HepG2 (cell line): ENCODE measurements around the gene SYNE1. TPM values are rescaled to one million over a fixed set of nuclear protein-coding genes. Genes with fewer than 3 reads are reported as not detected.
"Not testable (repeated sequence)": the region's sequence is repeated elsewhere in the genome, so short reads cannot be mapped to it uniquely, and the experiment has no call there.

Experiments used
- ATAC-seq: fragments of 200-7000 bp; cut with Tn5 transposase; 3 replicates; pipeline ENCODE4 v1.9.1; 2020; ENCODE audit warnings: mild to moderate bottlenecking, moderate library complexity
- BruUV-seq: library from RNA; stranded (reverse); fragments of 400-500 nt; replicated peaks from 2 replicates; lab custom pipeline; 2021; lab: Mats Ljungman, UMichigan
- CTCF ChIA-PET: fragments of 300-600 bp; formaldehyde crosslinking; extraction: SDS; loops from one replicate; lab custom pipeline; 2021; ENCODE audit warnings: low total read pairs, inconsistent platforms, low intra/inter-chr PET ratio; lab: Yijun Ruan, JAX
- POLR2A ChIA-PET: fragments of 350-600 bp; sonication (Branson Sonifier 250); formaldehyde crosslinking; loops from one replicate; lab custom pipeline; 2020; ENCODE audit warnings: antibody characterized with exemption, inconsistent platforms; lab: Yijun Ruan, JAX
- DNase-seq: peaks from one replicate; pipeline ENCODE4 v3.0.0-alpha.2; 2015; ENCODE audit warnings: low spot score
- FAIRE-seq: peaks from 3 replicates; lab custom pipeline; 2011; peaks lifted over from hg19 to GRCh38; lab: Jason Lieb, UNC
- H2AFZ ChIP-seq: one replicate; pipeline ENCODE4 v1.6.1; 2011; ENCODE audit warnings: low read length, inconsistent platforms
- H3K27ac ChIP-seq: fragments of 300-600 bp; 3 replicates; pipeline ENCODE4 v1.8.0; 2011; ENCODE audit warnings: mixed run types, mild to moderate bottlenecking, mixed read lengths, low read length, inconsistent platforms; ENCODE audit not compliant: insufficient read depth; ENCODE audit errors: extremely low read length
- H3K27me3 ChIP-seq, 2 experiments: fragments of 200-600 bp in 1 of 2; 2 replicates in 1 of 2; 3 replicates in 1 of 2; pipeline versions ENCODE4 v1.6.0 to v1.8.0; 2011; ENCODE audit warnings: low read length in 2 of 2, mild to moderate bottlenecking in 2 of 2, moderate library complexity in 2 of 2, inconsistent platforms in 1 of 2; ENCODE audit not compliant: insufficient read depth in 2 of 2, control insufficient read depth in 1 of 2
- H3K36me3 ChIP-seq, 2 experiments: fragments of 200-600 bp in 1 of 2; replicated peaks in 1 of 2; 2 replicates in 1 of 2; 3 replicates in 1 of 2; pipeline versions ENCODE4 v1.5.1 to v1.8.0; 2011; ENCODE audit warnings: low read length in 2 of 2, inconsistent platforms in 1 of 2; ENCODE audit not compliant: insufficient read depth in 2 of 2, control insufficient read depth in 1 of 2
- H3K4me1 ChIP-seq: 2 replicates; pipeline ENCODE4 v1.5.1; 2012; ENCODE audit warnings: low read length, inconsistent platforms; ENCODE audit not compliant: insufficient read depth
- H3K4me2 ChIP-seq: 2 replicates; pipeline ENCODE4 v1.6.0; 2011; ENCODE audit warnings: low read depth, low read length, inconsistent platforms
- H3K4me3 ChIP-seq, 3 experiments: fragments of 200-600 bp in 1 of 3; sonication (generic), shearing (Covaris generic) in 1 of 3; replicated peaks in 1 of 3; 2 replicates each; pipeline ENCODE4 v1.5.1; 2011 to 2016; ENCODE audit warnings: low read length in 3 of 3, inconsistent platforms in 2 of 3, low read depth in 2 of 3, mild to moderate bottlenecking in 2 of 3, control low read depth in 1 of 3, mixed read lengths in 1 of 3; ENCODE audit not compliant: insufficient read depth in 1 of 3
- H3K79me2 ChIP-seq: one replicate; pipeline ENCODE4 v1.6.1; 2011; ENCODE audit warnings: low read length, inconsistent platforms; ENCODE audit not compliant: insufficient read depth
- H3K9ac ChIP-seq: 2 replicates; pipeline ENCODE4 v1.6.0; 2011; ENCODE audit warnings: mild to moderate bottlenecking, low read depth, low read length, inconsistent platforms; ENCODE audit not compliant: insufficient read depth
- H3K9me3 ChIP-seq: 2 replicates; pipeline ENCODE4 v1.5.1; 2012; ENCODE audit warnings: mild to moderate bottlenecking, low read length
- H4K20me1 ChIP-seq: 2 replicates; pipeline ENCODE4 v1.6.0; 2011; ENCODE audit warnings: inconsistent platforms, mild to moderate bottlenecking, low read length, moderate library complexity; ENCODE audit not compliant: insufficient read depth
- BHLHE40 ChIP-seq: IDR thresholded peaks from 2 replicates; pipeline ENCODE4 v1.6.1; 2011; ENCODE audit warnings: low read length, improper control_type of control experiment
- ERF ChIP-seq: IDR thresholded peaks from 2 replicates; pipeline ENCODE4 v1.6.1; 2018; ENCODE audit warnings: missing biosample characterization, missing genetic modification reagents
- FIP1L1 ChIP-seq: fragments of 200-400 bp; formaldehyde crosslinking; IDR thresholded peaks from 2 replicates; pipeline ENCODE4 v1.6.1; 2018; ENCODE audit warnings: low read depth, mild to moderate bottlenecking, low read length, moderate library complexity, borderline replicate concordance; ENCODE audit not compliant: insufficient read depth
- MYC ChIP-seq: sonication (generic); formaldehyde crosslinking; IDR thresholded peaks from 2 replicates; pipeline ENCODE4 v1.9.0; 2021; ENCODE audit warnings: missing genetic modification reagents, borderline replicate concordance
- NFE2L2 ChIP-seq: fragments of 150-350 bp; IDR thresholded peaks from 2 replicates; pipeline ENCODE4 v1.6.1; 2014; ENCODE audit warnings: low read length
- NR0B2 ChIP-seq: sonication (generic); formaldehyde crosslinking; IDR thresholded peaks from 2 replicates; pipeline ENCODE4 v1.4.0; 2020; ENCODE audit warnings: mild to moderate bottlenecking, missing genetic modification reagents
- PHF21A ChIP-seq: sonication (generic); formaldehyde crosslinking; IDR thresholded peaks from 2 replicates; pipeline ENCODE4 v1.5.0; 2020; ENCODE audit warnings: mild to moderate bottlenecking, missing genetic modification reagents
- SALL1 ChIP-seq: sonication (generic); formaldehyde crosslinking; IDR thresholded peaks from 2 replicates; pipeline ENCODE4 v1.8.0; 2022; ENCODE audit warnings: mild to moderate bottlenecking, missing genetic modification reagents
- TARDBP ChIP-seq: sonication (generic); formaldehyde crosslinking; IDR thresholded peaks from 2 replicates; pipeline ENCODE4 v1.8.0; 2022; ENCODE audit warnings: mild to moderate bottlenecking, missing genetic modification reagents
- TSC22D2 ChIP-seq: sonication (generic); formaldehyde crosslinking; IDR thresholded peaks from 2 replicates; pipeline ENCODE4 v1.5.1; 2020; ENCODE audit warnings: missing genetic modification reagents, mild to moderate bottlenecking, borderline replicate concordance
- ZNF839 ChIP-seq: sonication (generic); formaldehyde crosslinking; IDR thresholded peaks from 2 replicates; pipeline ENCODE4 v1.4.0; 2020; ENCODE audit warnings: missing genetic modification reagents, mild to moderate bottlenecking, borderline replicate concordance
- WGBS: methylation state at CpG from one replicate; pipeline ENCODE4 v1.1.6; 2017; ENCODE audit warnings: low lambda C conversion rate; 5-methylcytosine and 5-hydroxymethylcytosine counted together
- in situ Hi-C: cut with HindIII; loops from 2 replicates; pipeline ENCODE4 v1.10.0; 2017; ENCODE audit warnings: low pct_unique_long_range_greater_than_20kb; ENCODE audit not compliant: extremely low pct_ligation_motif_present
- intact Hi-C: fragments of 100-400 bp; cut with micrococcal nuclease; formaldehyde crosslinking; loops from one replicate; pipeline ENCODE4 v1.10.0; 2022; ENCODE audit not compliant: unreplicated experiment
- polyA plus RNA-seq, 8 experiments: library from polyadenylated mRNA; depleted of rRNA in 3 of 8; stranded (reverse) in 7 of 8; unstranded in 1 of 8; fragments of >200 nt; fragmentation: Illumina TruSeq in 4 of 8; extraction: Trizol in 4 of 8; gene quantifications; 2 replicates each; pipeline versions ENCODE4 v1.2.1 to v1.2.3, GENCODE V29; 2011 to 2016; ENCODE audit warnings: low read depth in 4 of 8, missing spikeins in 1 of 8, mixed read lengths in 1 of 8; ENCODE audit not compliant: insufficient read depth in 1 of 8
- total RNA-seq, 5 experiments: library from RNA; depleted of rRNA; stranded (reverse); fragments of >200 nt; fragmentation: Illumina TruSeq; extraction: Trizol; gene quantifications; 2 replicates each; pipeline ENCODE4 v1.2.3, GENCODE V29; 2016; ENCODE audit warnings: low read depth in 1 of 5
- TF ChIP-seq, protein P1 (sequence below): sonication (generic); formaldehyde crosslinking; IDR thresholded peaks from 2 replicates; pipeline ENCODE4 v1.5.0; 2020; ENCODE audit warnings: missing genetic modification reagents
- TF ChIP-seq, protein P2 (sequence below): sonication (generic); formaldehyde crosslinking; IDR thresholded peaks from 2 replicates; pipeline ENCODE4 v1.4.0; 2020; ENCODE audit warnings: missing genetic modification reagents, mild to moderate bottlenecking, borderline replicate concordance

Gene SYNE1
- total and polyA plus RNA-seq, 2 of the 13 experiments (the other 11 are each of a cell fraction or from before 2014, with no cell fraction given), result 5.5 to 15.9 TPM

DNA sequence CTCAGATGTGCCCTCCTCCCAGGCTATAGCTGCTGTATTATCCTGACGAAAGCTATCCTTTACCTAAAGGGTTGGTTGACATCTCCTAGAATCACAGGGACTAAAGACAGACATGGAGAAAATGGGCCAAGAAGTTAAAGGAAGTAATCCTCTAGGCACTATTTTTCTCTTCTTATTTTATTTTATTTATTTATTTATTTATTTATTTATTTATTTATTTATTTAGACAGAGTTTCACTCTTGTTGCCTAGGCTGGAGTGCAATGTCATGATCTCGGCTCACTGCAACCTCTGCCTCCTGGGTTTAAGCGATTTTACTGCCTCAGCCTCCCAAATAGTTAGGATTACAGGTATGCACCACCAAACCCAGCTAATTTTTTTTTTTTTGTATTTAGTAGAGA, 309.0 kb downstream of the SYNE1 start:
- H3K27ac ChIP-seq, in situ Hi-C loops, BruUV-seq, FAIRE-seq, H3K27me3 ChIP-seq, H3K4me2 ChIP-seq, H2AFZ ChIP-seq, H3K4me1 ChIP-seq, H3K9ac ChIP-seq, H3K79me2 ChIP-seq, DNase-seq, ATAC-seq, H3K36me3 ChIP-seq, POLR2A ChIA-PET, CTCF ChIA-PET, intact Hi-C loops, H4K20me1 ChIP-seq, H3K4me3 ChIP-seq, H3K9me3 ChIP-seq: not testable (repeated sequence)
- 84% methylated on average over 3 of the region's 3 CpGs for WGBS

DNA sequence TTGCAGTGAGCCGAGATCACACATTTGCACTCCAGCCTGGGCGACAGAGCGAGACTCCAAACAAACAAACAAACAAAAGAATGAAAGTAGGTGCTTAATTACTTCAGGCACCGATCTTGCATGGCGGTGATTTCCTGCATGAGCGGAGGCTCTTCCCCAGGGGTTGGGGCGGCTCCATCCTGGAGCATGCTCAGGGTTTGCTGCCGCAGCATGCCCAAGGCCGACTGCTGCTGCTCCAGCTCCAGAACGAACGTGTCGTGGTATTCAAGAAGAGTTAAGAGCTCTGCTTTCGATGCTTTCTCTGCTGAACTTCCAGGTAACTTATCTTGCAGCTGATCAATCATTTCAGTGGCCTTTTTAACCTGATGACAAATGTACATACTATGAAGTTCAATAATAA, 313.8 kb downstream of the SYNE1 start:
- ATAC-seq, result no peak
- 89% methylated on average over 13 of the region's 13 CpGs for WGBS
- Histone ChIP-seq H3K79me2 (no peaks in the 10 kb centered on the region), H3K36me3 (no peaks in the 10 kb centered on the region), H3K27me3 (no peaks in the 10 kb centered on the region), H3K9me3 (no peaks in the 10 kb centered on the region), H3K27ac (no peak overlapping the region), H3K4me3 (no peak overlapping the region), H3K4me1 (no peaks in the 10 kb centered on the region), H3K4me2 (no peak overlapping the region), H3K9ac (no peak overlapping the region), H4K20me1 (no peaks in the 10 kb centered on the region), H2AFZ (no peak overlapping the region)
- BruUV-seq, result no TSS peak
- POLR2A ChIA-PET, result no interaction called here
- intact Hi-C loops (no loop called here), in situ Hi-C loops (no loop called here)
- DNase-seq, result no peak
- FAIRE-seq, result no peak
- CTCF ChIA-PET, result no interaction called here
- TF ChIP-seq BHLHE40 (no peak), MYC (CRISPR knock-in tag) (no peak), SALL1 (CRISPR knock-in tag) (no peak), ZNF839 (no peak), PHF21A (CRISPR knock-in tag) (no peak), ERF (no peak), TARDBP (no peak), FIP1L1 (no peak), NR0B2 (CRISPR knock-in tag) (no peak), TSC22D2 (CRISPR knock-in tag) (no peak), NFE2L2 (no peak)
- TF ChIP-seq, protein P1, sequence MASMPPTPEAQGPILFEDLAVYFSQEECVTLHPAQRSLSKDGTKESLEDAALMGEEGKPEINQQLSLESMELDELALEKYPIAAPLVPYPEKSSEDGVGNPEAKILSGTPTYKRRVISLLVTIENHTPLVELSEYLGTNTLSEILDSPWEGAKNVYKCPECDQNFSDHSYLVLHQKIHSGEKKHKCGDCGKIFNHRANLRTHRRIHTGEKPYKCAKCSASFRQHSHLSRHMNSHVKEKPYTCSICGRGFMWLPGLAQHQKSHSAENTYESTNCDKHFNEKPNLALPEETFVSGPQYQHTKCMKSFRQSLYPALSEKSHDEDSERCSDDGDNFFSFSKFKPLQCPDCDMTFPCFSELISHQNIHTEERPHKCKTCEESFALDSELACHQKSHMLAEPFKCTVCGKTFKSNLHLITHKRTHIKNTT (CRISPR knock-in tag), result no peak
- TF ChIP-seq, protein P2, sequence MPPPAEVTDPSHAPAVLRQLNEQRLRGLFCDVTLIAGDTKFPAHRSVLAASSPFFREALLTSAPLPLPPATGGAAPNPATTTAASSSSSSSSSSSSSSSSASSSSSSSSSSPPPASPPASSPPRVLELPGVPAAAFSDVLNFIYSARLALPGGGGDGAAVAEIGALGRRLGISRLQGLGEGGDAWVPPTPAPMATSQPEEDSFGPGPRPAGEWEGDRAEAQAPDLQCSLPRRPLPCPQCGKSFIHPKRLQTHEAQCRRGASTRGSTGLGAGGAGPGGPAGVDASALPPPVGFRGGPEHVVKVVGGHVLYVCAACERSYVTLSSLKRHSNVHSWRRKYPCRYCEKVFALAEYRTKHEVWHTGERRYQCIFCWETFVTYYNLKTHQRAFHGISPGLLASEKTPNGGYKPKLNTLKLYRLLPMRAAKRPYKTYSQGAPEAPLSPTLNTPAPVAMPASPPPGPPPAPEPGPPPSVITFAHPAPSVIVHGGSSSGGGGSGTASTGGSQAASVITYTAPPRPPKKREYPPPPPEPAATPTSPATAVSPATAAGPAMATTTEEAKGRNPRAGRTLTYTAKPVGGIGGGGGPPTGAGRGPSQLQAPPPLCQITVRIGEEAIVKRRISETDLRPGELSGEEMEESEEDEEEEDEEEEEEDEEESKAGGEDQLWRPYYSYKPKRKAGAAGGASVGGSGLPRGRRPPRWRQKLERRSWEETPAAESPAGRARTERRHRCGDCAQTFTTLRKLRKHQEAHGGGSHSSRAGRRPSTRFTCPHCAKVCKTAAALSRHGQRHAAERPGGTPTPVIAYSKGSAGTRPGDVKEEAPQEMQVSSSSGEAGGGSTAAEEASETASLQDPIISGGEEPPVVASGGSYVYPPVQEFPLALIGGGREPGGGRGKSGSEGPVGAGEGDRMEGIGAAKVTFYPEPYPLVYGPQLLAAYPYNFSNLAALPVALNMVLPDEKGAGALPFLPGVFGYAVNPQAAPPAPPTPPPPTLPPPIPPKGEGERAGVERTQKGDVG (CRISPR knock-in tag), result no peak
